Prostate gland (tissue), 2 donors: ENCODE results near the gene NOX5. TPM values are rescaled to one million over a fixed set of nuclear protein-coding genes. Genes with fewer than 3 reads are reported as not detected.

Source experiments
- DNase-seq: peaks from one replicate; pipeline ENCODE4 v3.0.0-alpha.2; 2019; ENCODE audit warnings: low spot score
- H3K27ac ChIP-seq, 2 donors: fragments of 200-600 bp; sonication (generic); 2 replicates each; pipeline ENCODE4 v1.5.1; 2017 to 2019
- H3K27me3 ChIP-seq: fragments of 200-600 bp; sonication (generic); replicated peaks from 2 replicates; pipeline ENCODE4 v1.5.1; 2019; ENCODE audit not compliant: insufficient read depth
- H3K36me3 ChIP-seq, 2 donors: fragments of 200-600 bp; sonication (generic); 1 replicate in 1 of 2; 2 replicates in 1 of 2; pipeline versions ENCODE4 v1.5.1 to v1.8.1; 2017 to 2019
- H3K4me1 ChIP-seq: fragments of 200-600 bp; sonication (generic); replicated peaks from 2 replicates; pipeline ENCODE4 v1.5.1; 2019
- H3K4me3 ChIP-seq, 2 donors: fragments of 200-600 bp; sonication (generic); 2 replicates each; pipeline ENCODE4 v1.5.1; 2017 to 2019
- H3K9me3 ChIP-seq: fragments of 200-600 bp; sonication (generic); 2 replicates; pipeline ENCODE4 v1.5.1; 2017
- POLR2A ChIP-seq: fragments of 450-650 bp; IDR thresholded peaks from one replicate; pipeline ENCODE4 v1.6.1; 2016; ENCODE audit warnings: antibody characterized with exemption, mild to moderate bottlenecking
- POLR2AphosphoS5 ChIP-seq: sonication (generic); formaldehyde crosslinking; IDR thresholded peaks from one replicate; pipeline ENCODE4 v1.6.1; 2017; ENCODE audit warnings: antibody characterized with exemption
- WGBS: methylation state at CpG from one replicate; pipeline ENCODE4 v1.1.5; 2018; 5-methylcytosine and 5-hydroxymethylcytosine counted together
- intact Hi-C: fragments of 100-400 bp; cut with DNase I; formaldehyde crosslinking; loops from one replicate; pipeline ENCODE4 v1.14.2; 2022
- total RNA-seq, 2 donors: library from RNA; depleted of rRNA; stranded (reverse); fragments of >200 nt; gene quantifications; one replicate each; pipeline ENCODE4 v1.1.0, GENCODE V29; 2016
- TF ChIP-seq, protein P1 (sequence below), 4 experiments: fragments of 200-600 bp in 2 of 4; fragments of 450-650 bp in 2 of 4; sonication (generic) in 2 of 4; IDR thresholded peaks; 1 replicate in 3 of 4; 2 replicates in 1 of 4; pipeline ENCODE4 v1.5.1; 2016 to 2019; ENCODE audit warnings: antibody characterized with exemption in 4 of 4, mild to moderate bottlenecking in 2 of 4, moderate library complexity in 2 of 4

NOX5 gene
- total RNA-seq, 2 donors from 2014 or later, result 0.05 to 5.8 TPM

DNA sequence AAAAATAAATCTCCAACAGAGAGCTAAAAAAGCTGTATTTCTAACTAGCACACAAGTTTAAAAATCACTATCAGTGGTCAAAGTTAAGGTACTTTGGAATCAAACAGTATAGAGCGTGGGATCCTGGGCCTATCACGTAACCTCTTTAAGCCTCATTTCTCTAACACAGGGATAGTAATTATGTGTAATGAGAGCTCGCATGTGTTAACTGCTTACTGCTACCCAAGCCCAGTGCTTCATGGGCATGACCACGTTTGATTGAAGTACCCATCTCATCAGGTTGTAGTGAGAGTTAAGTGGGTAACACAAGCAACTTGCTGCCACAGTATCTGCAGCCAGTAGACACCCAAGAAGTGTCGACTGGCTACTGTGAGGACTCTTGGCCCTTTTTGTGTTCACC lies 28.2 kb upstream of the NOX5 start:
- Histone ChIP-seq H3K4me3 (no peak overlapping the region), H3K27ac (no peak overlapping the region), H3K27me3 (no peaks in the 10 kb centered on the region), H3K36me3 (no peaks in the 10 kb centered on the region), H3K9me3 (no peaks in the 10 kb centered on the region), H3K4me1 (no peaks in the 10 kb centered on the region)
- DNase-seq, result no peak
- 94% methylated on average over 5 of the region's 5 CpGs for WGBS
- TF ChIP-seq POLR2A, result no peak
- intact Hi-C loops, result no loop called here

DNA sequence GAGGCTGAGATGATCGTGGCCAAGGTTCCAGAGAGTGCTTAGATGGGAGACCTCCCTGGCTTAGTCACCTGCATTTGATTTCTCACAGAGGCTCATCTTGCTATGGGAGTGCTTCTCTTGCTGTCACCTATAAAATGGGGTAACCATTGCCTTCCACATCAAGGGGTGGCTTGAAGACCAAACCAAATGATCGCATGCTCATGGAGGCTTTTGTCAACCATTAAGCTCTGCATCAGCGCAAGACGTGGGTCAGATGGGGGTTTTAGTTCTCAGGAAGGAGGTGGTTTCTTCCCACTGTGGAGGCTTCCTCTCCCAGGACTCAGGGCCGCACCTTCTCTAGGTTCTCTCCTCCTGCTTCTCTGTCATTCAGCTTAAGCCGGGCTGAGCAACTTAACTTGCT lies 27.4 kb upstream of the NOX5 start:
- no peak for TF ChIP-seq POLR2AphosphoS5
- no peak for TF ChIP-seq POLR2A
- TF ChIP-seq, protein P1, sequence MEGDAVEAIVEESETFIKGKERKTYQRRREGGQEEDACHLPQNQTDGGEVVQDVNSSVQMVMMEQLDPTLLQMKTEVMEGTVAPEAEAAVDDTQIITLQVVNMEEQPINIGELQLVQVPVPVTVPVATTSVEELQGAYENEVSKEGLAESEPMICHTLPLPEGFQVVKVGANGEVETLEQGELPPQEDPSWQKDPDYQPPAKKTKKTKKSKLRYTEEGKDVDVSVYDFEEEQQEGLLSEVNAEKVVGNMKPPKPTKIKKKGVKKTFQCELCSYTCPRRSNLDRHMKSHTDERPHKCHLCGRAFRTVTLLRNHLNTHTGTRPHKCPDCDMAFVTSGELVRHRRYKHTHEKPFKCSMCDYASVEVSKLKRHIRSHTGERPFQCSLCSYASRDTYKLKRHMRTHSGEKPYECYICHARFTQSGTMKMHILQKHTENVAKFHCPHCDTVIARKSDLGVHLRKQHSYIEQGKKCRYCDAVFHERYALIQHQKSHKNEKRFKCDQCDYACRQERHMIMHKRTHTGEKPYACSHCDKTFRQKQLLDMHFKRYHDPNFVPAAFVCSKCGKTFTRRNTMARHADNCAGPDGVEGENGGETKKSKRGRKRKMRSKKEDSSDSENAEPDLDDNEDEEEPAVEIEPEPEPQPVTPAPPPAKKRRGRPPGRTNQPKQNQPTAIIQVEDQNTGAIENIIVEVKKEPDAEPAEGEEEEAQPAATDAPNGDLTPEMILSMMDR (IDR thresholded peaks at IDR 0.05), result no peak
- intact Hi-C loops, result no loop called here
- WGBS, result 97% methylated on average over 6 of the region's 6 CpGs

DNA sequence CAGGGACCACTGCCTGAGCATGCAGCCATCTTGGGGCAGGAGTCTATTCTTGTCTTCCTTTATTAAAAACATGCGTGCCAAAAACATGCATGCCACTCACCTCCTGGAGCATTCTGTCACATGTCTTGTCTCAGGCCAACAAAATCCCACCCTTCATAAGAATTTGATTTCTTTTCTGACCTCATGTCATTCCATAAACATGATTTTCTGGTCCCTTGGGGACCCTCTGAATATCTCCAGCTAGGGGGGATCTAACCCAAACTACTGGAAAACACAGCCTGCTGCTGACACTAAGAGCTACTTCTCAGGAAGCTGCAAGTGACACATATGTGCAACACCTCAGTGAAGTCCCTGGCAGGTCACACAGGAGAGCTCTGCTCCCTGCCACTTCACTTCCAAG lies 26.8 kb upstream of the NOX5 start:
- Histone ChIP-seq H3K27me3 (no peaks in the 10 kb centered on the region), H3K9me3 (no peaks in the 10 kb centered on the region), H3K27ac (no peak overlapping the region), H3K36me3 (no peaks in the 10 kb centered on the region), H3K4me3 (no peak overlapping the region), H3K4me1 (no peaks in the 10 kb centered on the region)
- 0% methylated on average over 1 of the region's 1 CpG for WGBS
- no peak for DNase-seq
- TF ChIP-seq POLR2AphosphoS5 (no peak), POLR2A (no peak)
- TF ChIP-seq, protein P1 (IDR thresholded peaks at IDR 0.05), result no peak
- intact Hi-C loops, result no loop called here

More for the DNA sequence above, 27.4 kb upstream of the NOX5 start:
- Histone ChIP-seq H3K4me3 (no peak overlapping the region), H3K4me1 (no peaks in the 10 kb centered on the region), H3K27ac (no peak overlapping the region), H3K9me3 (no peaks in the 10 kb centered on the region), H3K36me3 (no peaks in the 10 kb centered on the region), H3K27me3 (no peaks in the 10 kb centered on the region)
- no peak for DNase-seq

DNA sequence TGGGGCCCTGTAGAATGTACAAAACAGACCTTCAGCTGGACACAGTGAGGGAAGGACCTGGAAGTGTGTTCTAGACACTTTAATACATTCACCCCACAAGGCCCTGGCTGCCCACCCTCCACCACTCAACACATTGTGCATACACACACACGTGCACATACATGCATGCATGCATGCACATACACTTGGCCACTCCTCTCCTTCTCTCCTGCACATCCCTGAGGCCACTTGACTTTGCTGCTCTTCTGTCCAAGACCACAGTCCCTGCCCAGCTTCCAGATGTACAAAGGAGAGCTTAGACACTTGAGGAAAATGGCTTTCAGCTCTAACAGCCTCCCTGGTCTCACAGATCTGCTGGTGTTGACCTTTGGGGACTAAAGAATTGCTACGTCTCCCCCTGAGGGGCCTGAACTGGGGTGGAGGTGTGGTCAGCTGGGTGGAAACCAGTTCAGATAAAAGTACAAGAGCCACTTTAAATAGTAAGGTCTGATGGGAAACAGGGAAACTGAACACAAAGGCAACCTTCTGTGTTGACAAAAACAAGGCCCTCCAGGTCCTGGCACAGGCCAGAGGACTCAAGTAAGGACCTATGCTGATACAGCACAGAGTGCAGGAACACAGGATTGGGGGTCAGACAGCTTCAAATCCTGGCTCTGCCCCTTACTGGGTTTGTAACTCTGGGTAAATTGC lies 24.8 kb upstream of the NOX5 start:
- no peak overlapping the region for H3K4me3 ChIP-seq

DNA sequence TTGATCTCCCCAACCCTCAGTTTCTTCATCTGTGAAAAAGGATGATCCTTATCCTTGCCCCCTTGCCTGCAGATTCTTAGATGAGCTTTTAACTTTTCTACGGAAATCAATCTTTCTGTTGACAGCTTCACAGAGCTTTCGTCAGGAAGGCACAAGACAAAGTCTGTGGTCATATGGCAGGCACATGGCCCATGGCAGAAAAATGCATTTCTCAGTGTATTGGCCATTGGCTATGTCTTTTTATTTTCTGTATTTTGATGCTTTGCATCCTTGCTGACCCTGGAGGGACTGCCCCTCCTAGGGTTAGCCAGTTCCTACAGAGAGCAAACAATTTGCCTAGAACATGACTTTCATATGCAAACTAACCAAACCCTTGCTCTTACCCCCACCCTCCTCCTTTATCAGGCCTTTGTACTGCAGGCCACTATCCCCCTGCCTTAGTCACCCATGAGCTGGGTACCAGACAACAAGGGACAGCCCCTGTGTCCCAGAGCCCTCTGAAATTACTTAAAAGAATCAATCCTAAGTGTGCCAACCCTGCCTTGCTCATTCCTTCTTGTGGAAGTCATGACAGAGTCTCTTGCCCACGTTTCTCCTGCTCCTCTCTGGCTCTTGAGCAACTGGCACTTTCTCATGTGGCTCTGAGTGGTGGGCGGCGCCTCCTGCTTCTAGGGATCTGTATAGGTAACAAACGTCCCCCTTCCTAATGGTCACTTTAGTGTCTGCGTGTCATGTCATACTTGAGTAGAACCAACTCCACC lies 24.1 kb upstream of the NOX5 start:
- H3K4me3 ChIP-seq, result no peak overlapping the region
- 87% methylated on average over 7 of the region's 7 CpGs for WGBS
- no peaks in the 10 kb centered on the region for H3K9me3 ChIP-seq
- H3K27me3 ChIP-seq, result no peaks in the 10 kb centered on the region
- H3K36me3 ChIP-seq, result no peaks in the 10 kb centered on the region
- no peak overlapping the region for H3K27ac ChIP-seq
- TF ChIP-seq POLR2AphosphoS5, result no peak
- TF ChIP-seq, protein P1 (IDR thresholded peaks at IDR 0.05), result no peak
- TF ChIP-seq POLR2A, result no peak
- no peak for DNase-seq
- no peaks in the 10 kb centered on the region for H3K4me1 ChIP-seq
- intact Hi-C loops, result no loop called here

More for the DNA sequence above, 24.8 kb upstream of the NOX5 start:
- no peaks in the 10 kb centered on the region for H3K36me3 ChIP-seq
- no peak overlapping the region for H3K27ac ChIP-seq
- H3K9me3 ChIP-seq, result no peaks in the 10 kb centered on the region
- no peaks in the 10 kb centered on the region for H3K4me1 ChIP-seq
- 86% methylated on average over 2 of the region's 2 CpGs for WGBS
- intact Hi-C loops, result no loop called here
- no peak for DNase-seq
- TF ChIP-seq POLR2AphosphoS5 (no peak), POLR2A (no peak)
- TF ChIP-seq, protein P1 (IDR thresholded peaks at IDR 0.05), result no peak
- no peaks in the 10 kb centered on the region for H3K27me3 ChIP-seq
